Fibroblast of gingiva (primary cell): Measurements from ENCODE around the gene WNT10A.

Experiments used
- DNase-seq: peaks from one replicate; pipeline ENCODE4 v3.0.0-alpha.2; 2011; ENCODE audit warnings: low read depth

The WNT10A gene

DNA sequence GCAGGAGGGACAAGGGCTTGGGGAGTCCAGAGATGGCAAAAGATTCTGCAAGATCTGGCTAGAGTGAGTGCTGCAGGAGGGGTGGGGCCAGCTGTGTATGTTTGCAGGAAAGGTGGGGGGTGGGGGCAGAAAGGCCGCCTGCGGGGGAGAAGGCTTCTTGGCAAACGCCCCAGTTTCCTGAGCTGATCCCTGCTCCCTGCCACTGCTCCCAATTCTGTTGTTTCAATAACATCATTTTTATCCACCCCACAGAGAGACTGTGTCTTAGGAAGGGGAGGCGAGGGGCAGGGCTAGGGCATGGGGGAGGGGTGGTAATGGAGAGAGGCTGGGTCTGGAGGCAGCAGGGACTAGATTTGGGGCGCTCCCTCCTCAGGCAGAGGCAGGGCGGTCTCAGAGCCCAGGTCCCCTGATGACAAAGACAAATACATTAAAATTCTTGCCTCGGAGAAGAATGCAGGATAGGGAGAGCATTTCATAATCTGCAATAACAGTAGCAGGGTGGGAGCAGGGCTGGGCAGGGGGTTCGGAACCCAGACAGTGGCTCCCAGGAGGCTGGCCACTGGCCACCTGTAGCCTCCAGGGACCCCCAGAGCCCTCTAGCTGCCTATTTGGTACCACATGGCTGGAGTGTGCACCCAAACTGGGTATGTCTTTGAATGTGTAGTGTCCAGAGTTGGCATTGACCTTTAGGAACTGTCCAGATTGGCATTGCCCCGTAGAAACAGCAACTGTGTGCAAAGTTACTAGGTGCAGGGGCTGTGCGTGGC, 23.1 kb upstream of the WNT10A start:
- no peak for DNase-seq

DNA sequence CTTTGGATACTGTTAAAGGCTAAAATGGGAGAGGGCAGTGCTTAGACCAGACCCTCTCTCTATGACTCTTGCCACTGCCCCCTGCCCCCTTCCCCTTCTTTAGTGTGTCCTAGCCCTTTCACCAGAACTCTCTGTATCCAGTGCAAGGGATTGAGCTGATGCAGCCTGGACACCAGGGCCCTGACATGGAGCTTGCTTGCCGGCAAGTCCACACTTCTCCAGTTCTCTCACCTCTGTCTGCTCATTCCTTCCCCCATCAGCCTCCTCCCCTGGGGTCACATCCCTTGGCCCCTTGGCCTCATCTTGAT, 22.6 kb upstream of the WNT10A start:
- no peak for DNase-seq

DNA sequence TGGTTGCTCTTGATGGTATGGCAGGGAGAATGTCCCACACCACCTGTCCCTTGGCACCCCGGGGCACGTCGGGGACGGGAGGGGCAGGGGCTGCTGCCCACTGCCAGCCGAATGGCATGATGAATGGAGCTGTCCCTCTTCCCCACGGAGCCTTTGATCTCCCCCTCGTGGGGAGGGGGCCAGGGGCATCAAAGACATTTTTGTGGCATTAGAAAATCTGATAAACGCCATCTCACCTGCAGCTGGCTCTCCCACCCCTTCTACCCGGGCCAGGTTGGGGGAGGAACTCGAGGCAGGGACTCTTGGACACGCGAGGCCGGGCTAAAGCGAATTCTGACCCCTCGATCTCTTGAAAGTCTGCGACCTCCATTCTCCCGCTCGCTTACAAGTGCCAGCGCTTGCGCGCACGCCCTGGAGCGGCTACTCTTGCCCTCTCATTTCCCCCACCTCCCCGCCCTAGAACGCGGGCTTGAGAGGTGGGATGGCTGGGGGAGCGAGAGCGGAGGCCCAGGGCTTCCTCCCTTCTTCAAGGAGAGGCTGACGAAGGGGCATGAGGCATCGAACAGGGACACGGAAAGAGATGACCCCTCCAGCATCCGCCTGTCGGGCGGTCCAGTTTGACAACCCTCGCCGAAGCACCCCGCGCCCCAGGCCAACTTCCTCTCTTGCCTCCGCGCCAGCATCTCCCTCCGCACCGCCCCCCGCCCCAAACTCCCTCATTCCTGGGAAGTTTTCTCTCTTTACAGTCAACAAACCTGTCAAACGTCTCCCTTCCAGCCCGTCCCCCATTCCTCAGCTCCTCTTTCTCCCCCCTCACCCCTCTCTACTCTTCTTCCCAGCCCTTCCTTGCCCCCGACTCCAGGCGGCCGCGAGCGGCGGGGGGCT, 21.7 kb upstream of the WNT10A start:
- no peak for DNase-seq

DNA sequence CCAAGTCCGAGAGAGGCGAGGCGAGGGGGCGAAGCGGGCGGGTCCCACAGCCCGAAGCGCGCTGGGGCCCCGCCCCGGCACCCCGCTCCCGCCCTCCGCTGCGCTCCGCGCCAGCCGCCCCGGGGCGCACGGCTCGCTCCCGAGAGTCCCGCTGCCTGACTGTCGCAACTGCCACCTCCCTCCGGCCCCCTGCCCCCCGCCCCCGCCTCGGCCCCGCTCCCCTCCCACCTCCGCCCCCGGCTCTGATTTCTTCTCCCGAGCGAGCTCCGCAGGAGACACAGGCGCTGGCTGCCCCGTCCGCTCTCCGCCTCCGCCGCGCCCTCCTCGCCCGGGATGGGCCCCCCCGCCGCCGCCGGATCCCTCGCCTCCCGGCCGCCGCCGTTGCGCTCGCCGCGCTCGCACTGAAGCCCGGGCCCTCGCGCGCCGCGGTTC, 21.1 kb upstream of the WNT10A start, which contains the start of gene WNT6:
Gene WNT6 (plus strand): TSS at position 250 of the 432 bp plus-strand sequence. CDS start 233 bp downstream, outside the sequence.
- DNase-seq, result no peak

DNA sequence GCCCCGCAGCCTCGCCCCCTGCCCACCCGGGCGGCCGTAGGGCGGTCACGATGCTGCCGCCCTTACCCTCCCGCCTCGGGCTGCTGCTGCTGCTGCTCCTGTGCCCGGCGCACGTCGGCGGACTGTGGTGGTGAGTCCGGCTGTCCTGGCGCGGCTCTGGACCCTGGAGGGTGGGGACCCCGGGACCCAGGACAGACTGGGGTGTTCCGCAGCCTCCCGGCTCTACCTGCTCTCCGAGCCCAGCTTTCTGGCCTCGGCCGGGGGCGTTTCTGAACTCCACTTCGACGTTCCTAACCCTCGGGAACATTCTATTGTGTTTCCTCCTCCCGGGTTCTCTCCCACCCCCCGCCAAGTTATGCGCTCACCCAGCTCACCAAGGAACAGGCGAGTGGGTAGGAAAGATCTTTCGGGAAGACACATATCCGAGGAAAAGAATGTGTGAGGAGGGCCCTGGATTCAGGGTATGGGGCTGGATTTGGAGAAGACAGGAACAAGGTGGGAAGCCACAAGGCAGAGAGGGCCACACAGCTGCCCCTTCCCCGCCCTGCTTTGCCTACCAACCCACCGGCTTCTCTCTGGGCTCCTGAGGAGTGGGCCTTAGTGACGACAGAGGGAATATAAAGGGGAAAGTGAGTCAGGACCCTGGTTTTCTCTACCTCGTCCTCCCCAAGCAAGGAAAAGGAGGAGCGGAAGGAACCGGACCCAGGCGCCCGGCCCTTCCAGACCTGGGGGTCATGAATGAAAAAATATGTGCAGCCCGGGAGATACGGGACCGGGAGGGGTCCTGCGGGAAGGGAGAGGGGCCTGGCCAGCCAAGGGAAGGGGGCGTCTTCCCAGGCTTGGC, 20.4 kb upstream of the WNT10A start:
- no peak for DNase-seq

DNA sequence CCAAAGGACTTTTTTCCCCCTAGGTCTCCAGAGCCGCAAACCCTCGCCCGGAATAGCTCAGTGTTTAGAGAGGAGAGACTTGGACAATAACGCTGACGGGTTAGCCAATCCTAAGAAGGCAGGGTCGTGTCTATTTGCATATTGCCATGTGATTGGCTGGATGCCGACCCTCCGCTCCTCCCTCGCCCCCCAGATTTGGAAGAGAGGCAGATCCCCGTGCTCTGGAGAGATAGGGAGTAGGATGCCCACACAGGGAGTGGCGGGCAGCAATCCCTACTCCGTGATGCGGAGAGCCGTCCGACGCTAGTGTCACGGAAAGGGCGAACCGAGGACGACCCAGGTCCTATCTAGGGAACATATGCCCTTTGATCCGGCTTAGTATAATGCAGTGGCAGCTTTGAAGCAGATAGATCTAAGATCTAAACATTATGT, 19.7 kb upstream of the WNT10A start:
- DNase-seq, result no peak

DNA sequence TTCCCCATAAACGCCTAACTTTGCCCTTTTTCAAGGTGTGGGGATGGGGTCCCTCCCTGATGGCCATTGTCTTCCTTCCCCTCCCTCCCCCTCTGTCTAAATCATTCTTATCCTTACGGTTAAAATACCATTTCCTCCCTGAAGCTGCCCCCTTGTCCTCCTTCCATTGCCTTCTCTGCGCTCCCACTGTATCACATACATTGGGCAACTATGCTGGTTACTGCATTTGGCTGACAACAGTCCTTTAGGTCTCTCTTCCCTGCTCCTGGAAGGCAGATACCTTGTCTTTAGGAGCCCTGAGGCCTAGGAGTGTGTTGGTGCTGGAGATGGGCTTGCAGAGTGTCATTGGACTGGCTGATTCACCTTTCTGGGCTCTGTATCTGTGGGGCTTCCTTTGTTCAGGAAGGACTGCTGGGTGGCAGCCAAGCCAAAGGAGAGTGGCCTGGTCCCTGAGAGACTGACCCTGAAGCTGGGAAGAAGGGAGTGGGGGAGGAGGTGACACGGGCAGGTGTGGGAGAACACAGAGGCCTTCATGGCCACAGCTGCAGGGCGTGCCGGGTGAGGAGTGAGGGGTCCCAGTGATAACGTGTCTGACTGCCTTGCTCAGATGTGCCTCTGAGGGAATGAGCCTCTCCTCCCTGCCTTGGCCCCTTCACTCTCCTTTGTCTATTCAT, 18.9 kb upstream of the WNT10A start:
- no peak for DNase-seq

DNA sequence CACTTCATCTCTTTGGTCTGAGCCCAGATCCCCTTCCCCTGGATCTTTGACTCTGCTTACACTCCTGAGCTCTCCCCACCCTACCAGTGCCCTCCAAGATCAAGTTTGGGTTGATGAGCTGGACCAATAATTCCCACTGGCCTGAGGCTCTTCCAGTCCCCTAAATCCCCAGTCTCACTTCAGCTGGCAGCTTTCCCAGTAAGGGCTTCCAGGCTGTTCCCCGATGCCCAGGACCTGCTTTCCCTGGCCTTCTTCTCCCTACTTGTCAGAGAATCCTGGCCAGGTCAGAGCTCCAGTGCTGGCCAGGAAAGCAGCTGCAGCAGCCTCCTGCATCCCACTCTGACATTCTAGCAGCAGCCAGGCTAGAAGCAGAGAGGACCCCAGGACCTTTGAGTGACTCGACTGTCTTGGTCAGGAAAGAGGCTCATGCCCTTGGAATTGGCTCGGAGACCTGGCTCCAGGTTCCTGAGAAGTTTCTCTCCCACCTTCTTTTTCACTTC, 17.6 kb upstream of the WNT10A start:
- DNase-seq, result no peak

DNA sequence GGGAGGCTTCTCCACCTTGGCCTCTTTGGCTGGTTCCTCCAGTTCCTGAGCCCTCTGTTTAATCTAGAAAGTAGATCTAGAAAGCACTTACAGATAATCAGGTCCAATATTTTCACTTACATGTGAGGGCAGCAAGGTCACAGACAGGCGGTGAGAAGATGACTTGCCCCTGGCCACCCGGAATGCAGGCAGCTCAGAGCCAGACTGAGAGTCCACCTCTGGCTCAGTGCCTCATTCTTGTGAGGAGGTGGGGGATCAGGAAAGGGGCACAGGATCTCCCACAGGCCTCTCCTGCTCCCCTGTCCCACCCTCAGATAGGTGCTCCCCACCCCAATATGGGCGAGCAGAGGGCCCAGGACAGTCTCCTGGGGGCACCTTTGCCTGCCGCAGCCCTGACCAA, 15.3 kb upstream of the WNT10A start:
- DNase-seq, result no peak

DNA sequence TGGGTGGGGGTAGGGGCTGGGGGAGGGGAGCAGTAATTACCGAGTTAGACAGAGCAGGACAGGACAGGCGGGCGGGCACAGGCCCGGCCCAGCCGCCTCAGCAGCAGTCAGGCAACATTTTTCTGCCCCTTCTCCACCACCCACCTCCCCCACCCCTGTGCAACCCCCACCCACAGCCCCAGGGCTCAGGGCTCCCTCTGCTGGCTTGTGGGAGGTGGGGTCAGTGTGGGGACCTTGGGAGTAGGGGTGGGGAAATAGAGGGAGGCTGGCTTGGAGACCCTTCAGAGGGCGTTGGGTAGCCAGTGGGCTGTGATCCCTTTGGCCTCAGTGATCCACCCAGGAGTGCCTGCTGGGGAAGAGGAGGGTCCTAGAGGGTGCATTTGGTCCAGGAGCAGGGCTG, 14.7 kb upstream of the WNT10A start:
- no peak for DNase-seq

DNA sequence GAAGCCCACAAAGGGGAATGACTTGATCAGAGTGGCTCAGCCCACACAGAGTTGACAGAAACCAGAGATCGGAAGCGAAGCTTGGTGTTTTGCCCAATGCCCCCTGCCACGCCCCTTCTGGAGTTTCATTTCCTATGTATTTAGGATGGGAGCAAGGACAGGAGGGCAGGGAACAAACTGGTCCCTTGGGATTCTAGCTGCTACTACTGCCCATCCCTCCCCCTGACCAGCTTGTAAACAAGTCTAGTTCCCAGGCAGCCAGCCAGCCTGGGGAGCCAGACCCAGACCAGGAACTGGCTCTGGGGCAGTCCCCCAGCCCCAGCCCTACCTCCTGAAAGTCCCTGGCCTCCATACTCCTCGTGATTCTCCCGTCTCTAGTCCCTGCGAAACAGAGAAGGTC, 12.8 kb upstream of the WNT10A start:
- no peak for DNase-seq

DNA sequence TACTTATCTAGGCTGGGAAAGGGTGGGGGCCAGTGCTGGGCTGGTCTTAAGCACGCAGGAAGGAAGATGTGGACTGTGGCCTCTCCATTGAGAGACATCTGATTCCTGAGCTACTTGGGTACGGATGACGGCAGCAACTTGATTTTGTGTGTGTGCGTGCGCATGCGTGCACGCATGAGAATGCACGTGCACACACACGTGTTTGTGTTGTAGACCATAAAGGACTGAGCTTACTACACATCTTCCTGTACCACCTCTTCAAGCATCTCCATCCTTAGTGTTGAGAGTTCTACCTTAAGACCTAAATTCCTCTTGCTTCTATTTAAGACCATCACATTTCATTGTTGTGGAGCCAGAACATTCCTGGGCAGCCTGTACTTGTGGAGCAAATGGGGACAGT, 11.6 kb upstream of the WNT10A start:
- DNase-seq, result no peak

DNA sequence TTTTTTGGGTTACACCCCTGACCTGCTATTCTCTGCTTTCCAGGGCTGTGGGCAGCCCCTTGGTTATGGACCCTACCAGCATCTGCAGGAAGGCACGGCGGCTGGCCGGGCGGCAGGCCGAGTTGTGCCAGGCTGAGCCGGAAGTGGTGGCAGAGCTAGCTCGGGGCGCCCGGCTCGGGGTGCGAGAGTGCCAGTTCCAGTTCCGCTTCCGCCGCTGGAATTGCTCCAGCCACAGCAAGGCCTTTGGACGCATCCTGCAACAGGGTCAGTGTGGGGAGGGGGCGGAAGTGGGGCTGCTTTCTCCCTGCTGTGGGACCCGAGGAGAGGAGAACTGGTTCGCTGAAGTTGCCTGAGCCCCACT, 9.7 kb upstream of the WNT10A start:
- DNase-seq, result no peak

DNA sequence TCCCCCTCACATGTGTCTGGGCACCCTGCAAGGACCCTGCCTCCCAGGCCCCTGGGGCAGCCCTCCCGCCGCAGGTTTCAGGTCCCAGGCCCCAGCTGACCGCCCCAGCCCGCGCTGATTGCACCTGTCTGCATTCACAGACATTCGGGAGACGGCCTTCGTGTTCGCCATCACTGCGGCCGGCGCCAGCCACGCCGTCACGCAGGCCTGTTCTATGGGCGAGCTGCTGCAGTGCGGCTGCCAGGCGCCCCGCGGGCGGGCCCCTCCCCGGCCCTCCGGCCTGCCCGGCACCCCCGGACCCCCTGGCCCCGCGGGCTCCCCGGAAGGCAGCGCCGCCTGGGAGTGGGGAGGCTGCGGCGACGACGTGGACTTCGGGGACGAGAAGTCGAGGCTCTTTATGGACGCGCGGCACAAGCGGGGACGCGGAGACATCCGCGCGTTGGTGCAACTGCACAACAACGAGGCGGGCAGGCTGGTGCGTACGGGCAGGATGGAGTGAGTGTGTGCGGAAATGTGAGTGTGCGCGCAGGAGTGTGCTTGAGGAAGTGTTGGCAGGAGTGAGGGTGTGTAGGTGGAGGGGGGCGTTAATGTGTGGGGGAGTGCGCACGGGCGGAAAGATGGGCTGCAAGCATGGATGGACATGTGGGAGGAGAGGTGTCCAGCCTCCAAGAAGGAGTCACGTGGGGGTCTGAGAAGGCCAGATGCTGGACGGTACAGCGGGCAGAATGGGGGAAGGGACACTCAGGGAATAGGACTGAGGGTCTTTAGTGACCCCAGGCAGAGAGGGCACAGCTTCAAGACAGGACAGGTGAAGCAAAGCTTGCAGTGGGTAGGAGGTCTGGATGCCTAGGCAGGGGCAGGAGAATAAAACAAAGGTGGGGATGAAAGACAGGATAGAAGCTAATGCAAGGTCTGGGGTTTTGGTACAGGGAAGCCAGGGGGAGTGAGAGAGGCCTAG, 9.0 kb upstream of the WNT10A start:
- DNase-seq, result no peak

DNA sequence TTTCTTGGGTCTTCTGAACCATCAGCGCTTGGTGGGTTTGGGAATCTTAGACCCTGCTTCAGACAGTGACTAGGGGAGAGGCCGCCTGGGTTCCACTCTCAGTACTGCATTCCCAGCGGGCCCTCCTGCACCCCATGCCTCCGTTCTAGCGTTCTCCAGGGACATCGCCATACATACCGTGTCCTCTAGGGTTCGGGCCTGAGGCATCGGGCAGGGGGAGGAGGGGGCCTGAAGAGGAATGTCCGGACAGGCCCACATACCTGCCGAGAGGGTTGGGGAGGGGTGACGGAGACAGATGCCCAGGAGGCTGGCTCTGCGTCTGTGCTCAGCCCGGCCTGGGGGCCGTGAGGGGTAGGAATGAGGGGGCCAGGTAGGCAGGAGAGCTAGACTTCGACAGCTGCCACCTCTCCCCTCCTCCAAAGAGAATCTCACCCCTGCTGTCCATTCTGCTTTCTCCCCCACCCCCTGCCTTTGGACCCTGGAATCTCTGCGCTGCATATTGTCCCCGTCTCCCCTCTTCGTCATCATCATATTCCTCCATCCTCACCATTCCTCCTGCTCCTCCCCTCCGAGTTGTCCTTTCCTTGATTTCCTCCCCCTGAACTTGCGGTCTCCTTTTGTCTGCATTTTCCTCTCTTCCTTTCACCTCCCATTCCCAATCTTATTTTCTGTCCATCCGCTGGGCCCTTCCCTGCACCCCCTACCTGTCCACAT, 7.8 kb upstream of the WNT10A start:
- DNase-seq, result no peak

DNA sequence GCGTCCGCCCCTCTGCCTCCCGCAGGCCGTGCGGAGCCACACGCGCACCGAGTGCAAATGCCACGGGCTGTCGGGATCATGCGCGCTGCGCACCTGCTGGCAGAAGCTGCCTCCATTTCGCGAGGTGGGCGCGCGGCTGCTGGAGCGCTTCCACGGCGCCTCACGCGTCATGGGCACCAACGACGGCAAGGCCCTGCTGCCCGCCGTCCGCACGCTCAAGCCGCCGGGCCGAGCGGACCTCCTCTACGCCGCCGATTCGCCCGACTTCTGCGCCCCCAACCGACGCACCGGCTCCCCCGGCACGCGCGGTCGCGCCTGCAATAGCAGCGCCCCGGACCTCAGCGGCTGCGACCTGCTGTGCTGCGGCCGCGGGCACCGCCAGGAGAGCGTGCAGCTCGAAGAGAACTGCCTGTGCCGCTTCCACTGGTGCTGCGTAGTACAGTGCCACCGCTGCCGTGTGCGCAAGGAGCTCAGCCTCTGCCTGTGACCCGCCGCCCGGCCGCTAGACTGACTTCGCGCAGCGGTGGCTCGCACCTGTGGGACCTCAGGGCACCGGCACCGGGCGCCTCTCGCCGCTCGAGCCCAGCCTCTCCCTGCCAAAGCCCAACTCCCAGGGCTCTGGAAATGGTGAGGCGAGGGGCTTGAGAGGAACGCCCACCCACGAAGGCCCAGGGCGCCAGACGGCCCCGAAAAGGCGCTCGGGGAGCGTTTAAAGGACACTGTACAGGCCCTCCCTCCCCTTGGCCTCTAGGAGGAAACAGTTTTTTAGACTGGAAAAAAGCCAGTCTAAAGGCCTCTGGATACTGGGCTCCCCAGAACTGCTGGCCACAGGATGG, 7.1 kb upstream of the WNT10A start:
- DNase-seq, result no peak

DNA sequence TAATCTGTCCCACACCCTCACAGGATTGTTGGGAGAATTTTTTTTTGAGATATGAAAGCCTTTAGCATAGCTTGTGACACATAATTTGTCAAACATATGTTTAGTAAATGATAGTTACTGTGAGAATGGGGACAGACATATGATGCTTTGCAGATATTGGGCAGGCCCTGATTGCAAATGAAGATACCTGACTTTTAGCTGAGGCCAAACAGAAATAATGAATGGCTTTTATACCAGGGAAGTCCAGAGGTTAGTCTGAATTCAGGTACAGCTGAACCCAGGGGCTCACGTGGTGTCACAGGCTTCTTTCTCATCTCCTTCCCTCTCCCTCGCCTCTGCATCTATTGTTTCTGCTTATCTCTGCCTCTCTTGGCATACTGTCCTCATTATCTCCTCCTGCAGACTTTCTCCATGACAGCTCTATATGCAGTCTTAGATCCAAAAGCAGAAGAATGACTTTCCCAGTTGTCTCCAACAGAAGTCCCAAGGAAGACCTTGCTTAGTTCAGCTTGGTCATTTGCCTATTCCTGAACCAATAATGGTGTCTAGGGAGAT, 4.9 kb upstream of the WNT10A start:
- no peak for DNase-seq

DNA sequence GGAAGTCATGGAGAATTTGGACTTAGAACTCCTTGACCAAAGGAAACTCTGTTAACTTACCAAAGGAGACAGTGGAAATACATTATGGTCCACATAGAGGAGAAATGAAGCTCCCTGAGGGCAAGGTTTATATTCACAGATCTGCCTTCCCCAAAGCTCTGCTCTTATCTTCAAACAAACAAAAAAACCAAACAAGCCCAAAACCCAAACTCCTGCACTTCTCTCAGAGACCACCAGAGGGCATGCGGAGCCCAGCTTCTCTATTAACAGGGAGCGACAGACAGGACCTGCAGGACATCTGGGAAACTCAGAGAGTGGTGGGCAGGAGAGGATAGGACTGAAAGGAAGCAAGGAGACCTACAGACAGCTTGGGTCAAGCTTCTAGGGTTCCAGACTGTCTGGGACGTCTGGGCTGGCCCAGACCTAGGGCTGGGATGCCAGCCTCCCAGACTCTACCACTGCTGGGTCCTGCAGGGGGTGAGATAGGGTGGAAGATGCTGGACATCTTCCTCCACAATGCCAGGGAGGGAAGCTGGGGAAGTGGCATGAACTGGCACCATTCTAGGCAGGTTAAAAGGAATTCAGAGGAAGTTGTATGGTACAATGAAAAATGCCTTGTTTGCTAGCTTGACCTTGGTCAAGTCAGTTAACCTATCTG, 4.0 kb upstream of the WNT10A start:
- DNase-seq, result peak; percentile 34
